NOMO-1 (cell line): ENCODE measurements around the gene OLR1.

Experiments used
- DNase-seq, 2 experiments: peaks; one replicate each; lab custom pipeline; 2025; ENCODE audit not compliant: unreplicated experiment in 2 of 2; lab: John Stamatoyannopoulos, UW

OLR1 gene

GRCh38 chr12:10111451-10111850, 60.5 kb downstream of the OLR1 start:
- no peak for DNase-seq

DNA sequence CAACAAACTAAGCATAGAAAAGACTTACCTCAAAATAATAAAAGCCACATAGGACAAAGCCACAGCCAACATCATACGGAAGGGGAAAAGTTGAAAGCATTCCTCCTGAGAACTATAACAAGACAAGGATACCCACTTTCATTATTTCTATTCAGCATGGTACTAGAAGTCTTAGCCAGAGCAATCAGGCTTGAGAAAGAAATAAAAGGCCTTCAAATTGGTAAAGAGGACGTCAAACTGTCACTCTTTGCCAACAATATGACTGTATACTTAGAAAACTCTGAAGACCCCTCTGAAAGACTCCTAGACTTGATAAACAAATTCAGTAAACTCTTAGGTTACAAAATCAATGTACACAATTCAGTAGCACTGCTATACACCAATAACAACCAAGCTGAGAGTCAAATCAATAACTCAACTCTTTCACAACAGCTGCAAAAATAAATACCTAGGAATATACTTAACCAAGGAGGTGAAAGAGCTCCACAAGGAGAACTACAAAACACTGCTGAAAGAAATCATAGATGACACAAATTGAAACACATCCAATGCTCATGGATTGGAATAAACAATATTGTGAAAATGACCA, 61.6 kb downstream of the OLR1 start:
- DNase-seq = no peak
